Measurements from ENCODE around the gene FASTK. TPM values are rescaled to one million over a fixed set of nuclear protein-coding genes. Genes with fewer than 3 reads are reported as not detected.

Gene FASTK
- total and polyA plus RNA-seq, 2 of the 4 experiments (the other 2 are of a cell fraction): 53.8 to 115 TPM

- Histone ChIP-seq H3K79me1 (ENCODE audit: low read depth in 1 of 2, low read length in 2 of 2) (0 out of 4 replicates have a peak, but pooled peaks cover 0 to 3% of the 10 kb centered on the region in 2 experiments), H3K56ac (ENCODE audit: extremely low read depth, insufficient read depth, low read length) (no peak overlapping the region), H3K9me1 (ENCODE audit: insufficient read depth, low read length) (peaks cover 6% of the 10 kb centered on the region; the same call in 1 of the 2 replicates), H2BK120ac (ENCODE audit: low read depth, low read length) (no peak overlapping the region), H3K4me1 (ENCODE audit: control insufficient read depth, insufficient read depth, low read length) (peaks cover 11% of the 10 kb centered on the region; the same call in 1 of the 2 replicates), H3K4ac (ENCODE audit: low read depth, low read length) (no peak overlapping the region), H4K5ac (ENCODE audit: low read depth, low read length) (no peak overlapping the region), H3K4me2 (ENCODE audit: low read depth, low read length) (no peak overlapping the region; the same call in 1 of the 2 replicates), H4K8ac (ENCODE audit: low read depth in 2 of 2, low read length in 2 of 2) (no peak overlapping the region), H3K23ac (ENCODE audit: low read depth, low read length) (no peak overlapping the region), H2BK15ac (ENCODE audit: low read depth, low read length) (no peak overlapping the region), H3K27me3 (ENCODE audit: control insufficient read depth, insufficient read depth, low read length) (no peaks in the 10 kb centered on the region; the same call in 1 of the 2 replicates), H2BK20ac (ENCODE audit: low read depth, low read length) (no peak overlapping the region), H4K91ac (ENCODE audit: insufficient read depth, low read depth, low read length) (no peak overlapping the region), H3K27ac (ENCODE audit: insufficient read depth, low read length) (no peak overlapping the region), H2AK9ac (replicated peaks; ENCODE audit: low read depth, low read length, poor library complexity) (no peak overlapping the region), H3K9me3 (ENCODE audit: control insufficient read depth, insufficient read depth, low read length) (no peaks in the 10 kb centered on the region), H3K4me3 (ENCODE audit: insufficient read depth, low read depth, low read length) (no peak overlapping the region), H3K9ac (ENCODE audit: low read depth, low read length) (no peak overlapping the region), H3K14ac (replicated peaks; ENCODE audit: low read depth, low read length) (no peak overlapping the region), H3K36me3 (ENCODE audit: control insufficient read depth, insufficient read depth, low read length) (no peaks in the 10 kb centered on the region), H2AK5ac (ENCODE audit: low read depth, low read length) (no peak overlapping the region), H4K20me1 (ENCODE audit: insufficient read depth, low read length) (peaks cover 18% of the 10 kb centered on the region), H2AFZ (replicated peaks; ENCODE audit: low read length, poor library complexity) (peak overlapping the region; percentile 51), H2BK5ac (ENCODE audit: low read depth, low read length, poor library complexity, severe bottlenecking) (no peak overlapping the region), H3K18ac (ENCODE audit: low read depth, low read length) (no peak overlapping the region)
- ChIA-PET POLR2A (ENCODE audit: unreplicated experiment) (no interaction called here), CTCF (interaction anchor here (0.6 kb wide), 1 partner anchor 89 kb away, joined by 3 read pairs; no protein-coding TSS in a partner anchor)
- TF ChIP-seq RFX5 (IDR thresholded peaks at IDR 0.05; ENCODE audit: low read depth, low read length) (no peak), RAD21 (IDR thresholded peaks at IDR 0.05; ENCODE audit: low read length) (no peak), MAZ (IDR thresholded peaks at IDR 0.05; ENCODE audit: borderline replicate concordance, low read depth, low read length) (peak; percentile 85; the same call in 1 of the 2 replicates), RCOR1 (IDR thresholded peaks at IDR 0.05; ENCODE audit: insufficient replicate concordance, low read length) (peak; percentile 54), SMC3 (IDR thresholded peaks at IDR 0.05; ENCODE audit: low read depth, low read length) (no peak), MXI1 (IDR thresholded peaks at IDR 0.05; ENCODE audit: borderline replicate concordance, low read depth, low read length) (peak; percentile 100), CEBPB (IDR thresholded peaks at IDR 0.05; ENCODE audit: low read depth, low read length) (no peak), BHLHE40 (IDR thresholded peaks at IDR 0.05; ENCODE audit: low read depth, low read length) (peak; percentile 97)
- intact Hi-C loops (cut with micrococcal nuclease): no loop called here
- in situ Hi-C loops (cut with MboI; ENCODE audit: low sequenced_read_pairs): no loop called here
- no TSS peak for BruUV-seq (replicated peaks)
- peak; percentile 77 for DNase-seq
- dilution Hi-C loops (cut with HindIII; ENCODE audit: low sequenced_read_pairs, unreplicated experiment): no loop called here
- peak; percentile 85 for ATAC-seq (ENCODE audit: low read depth)
- 2% methylated on average over 36 of the region's 50 CpGs; no CpG with 5 or more reads in 1 of the 2 experiments for WGBS, 2 experiments (ENCODE audit: extremely low coverage in 2 of 2, insufficient read length in 1 of 2)
Measured at GRCh38 chr7:151051108-151051507, 29.5 kb downstream of the FASTK start.
